ENCODE data around the gene EGR4.

DNA sequence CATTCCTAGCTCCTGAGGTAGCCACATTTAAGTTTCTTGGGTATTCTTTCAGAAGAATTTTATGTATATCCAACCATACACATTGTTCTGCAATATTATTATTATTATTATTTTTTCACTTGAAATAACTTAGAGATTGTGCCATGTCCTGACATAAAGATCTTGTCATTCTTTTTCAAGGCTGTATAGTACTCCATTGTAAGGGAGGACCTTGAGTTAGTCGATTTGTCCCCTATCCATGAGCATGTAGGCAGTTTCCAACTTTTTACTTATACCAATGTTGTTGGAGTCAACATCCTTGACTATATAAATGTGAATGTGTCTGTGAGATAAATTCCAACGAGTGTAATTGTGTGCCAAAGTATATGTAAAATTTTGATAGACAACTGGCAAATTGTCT, 891 bp upstream of the EGR4 start:
- TF ChIP-seq, protein P1, sequence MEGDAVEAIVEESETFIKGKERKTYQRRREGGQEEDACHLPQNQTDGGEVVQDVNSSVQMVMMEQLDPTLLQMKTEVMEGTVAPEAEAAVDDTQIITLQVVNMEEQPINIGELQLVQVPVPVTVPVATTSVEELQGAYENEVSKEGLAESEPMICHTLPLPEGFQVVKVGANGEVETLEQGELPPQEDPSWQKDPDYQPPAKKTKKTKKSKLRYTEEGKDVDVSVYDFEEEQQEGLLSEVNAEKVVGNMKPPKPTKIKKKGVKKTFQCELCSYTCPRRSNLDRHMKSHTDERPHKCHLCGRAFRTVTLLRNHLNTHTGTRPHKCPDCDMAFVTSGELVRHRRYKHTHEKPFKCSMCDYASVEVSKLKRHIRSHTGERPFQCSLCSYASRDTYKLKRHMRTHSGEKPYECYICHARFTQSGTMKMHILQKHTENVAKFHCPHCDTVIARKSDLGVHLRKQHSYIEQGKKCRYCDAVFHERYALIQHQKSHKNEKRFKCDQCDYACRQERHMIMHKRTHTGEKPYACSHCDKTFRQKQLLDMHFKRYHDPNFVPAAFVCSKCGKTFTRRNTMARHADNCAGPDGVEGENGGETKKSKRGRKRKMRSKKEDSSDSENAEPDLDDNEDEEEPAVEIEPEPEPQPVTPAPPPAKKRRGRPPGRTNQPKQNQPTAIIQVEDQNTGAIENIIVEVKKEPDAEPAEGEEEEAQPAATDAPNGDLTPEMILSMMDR (IDR thresholded peaks at IDR 0.05 in 8 of 11, conservative IDR thresholded peaks at IDR 0.05 in 3 of 11): no peak
- no peak for TF ChIP-seq POLR2A (IDR thresholded peaks at IDR 0.05)
